ENCODE data around the gene PSME3.

DNA sequence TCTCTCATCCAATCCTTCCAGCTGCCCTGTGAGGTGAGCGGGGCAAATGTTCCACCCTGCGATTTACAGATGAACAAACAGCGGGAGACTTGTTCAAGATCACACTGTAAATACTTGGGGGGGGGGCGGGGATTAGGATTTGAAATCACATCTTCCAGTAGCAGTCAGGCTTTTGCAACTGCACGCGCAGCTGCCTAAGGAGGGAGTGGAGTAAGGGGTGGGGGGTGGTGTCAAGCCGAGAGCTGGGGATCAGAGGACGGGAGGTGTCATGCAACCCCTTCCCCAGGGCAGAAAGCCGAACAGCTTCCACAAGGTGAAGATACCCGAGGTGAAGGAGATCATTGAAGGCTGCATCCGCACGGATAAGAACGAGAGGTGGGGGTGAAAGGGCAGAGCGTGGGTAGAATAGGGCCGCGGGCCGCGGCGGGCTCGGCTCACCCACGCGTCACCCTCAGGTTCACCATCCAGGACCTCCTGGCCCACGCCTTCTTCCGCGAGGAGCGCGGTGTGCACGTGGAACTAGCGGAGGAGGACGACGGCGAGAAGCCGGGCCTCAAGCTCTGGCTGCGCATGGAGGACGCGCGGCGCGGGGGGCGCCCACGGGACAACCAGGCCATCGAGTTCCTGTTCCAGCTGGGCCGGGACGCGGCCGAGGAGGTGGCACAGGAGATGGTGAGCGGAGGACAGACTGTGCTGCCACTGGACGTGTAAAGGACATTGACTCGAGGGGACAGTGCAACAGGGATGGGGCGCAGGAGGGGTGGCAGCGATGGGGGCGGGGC, 48.2 kb upstream of the PSME3 start:
- TF ChIP-seq, protein P1, sequence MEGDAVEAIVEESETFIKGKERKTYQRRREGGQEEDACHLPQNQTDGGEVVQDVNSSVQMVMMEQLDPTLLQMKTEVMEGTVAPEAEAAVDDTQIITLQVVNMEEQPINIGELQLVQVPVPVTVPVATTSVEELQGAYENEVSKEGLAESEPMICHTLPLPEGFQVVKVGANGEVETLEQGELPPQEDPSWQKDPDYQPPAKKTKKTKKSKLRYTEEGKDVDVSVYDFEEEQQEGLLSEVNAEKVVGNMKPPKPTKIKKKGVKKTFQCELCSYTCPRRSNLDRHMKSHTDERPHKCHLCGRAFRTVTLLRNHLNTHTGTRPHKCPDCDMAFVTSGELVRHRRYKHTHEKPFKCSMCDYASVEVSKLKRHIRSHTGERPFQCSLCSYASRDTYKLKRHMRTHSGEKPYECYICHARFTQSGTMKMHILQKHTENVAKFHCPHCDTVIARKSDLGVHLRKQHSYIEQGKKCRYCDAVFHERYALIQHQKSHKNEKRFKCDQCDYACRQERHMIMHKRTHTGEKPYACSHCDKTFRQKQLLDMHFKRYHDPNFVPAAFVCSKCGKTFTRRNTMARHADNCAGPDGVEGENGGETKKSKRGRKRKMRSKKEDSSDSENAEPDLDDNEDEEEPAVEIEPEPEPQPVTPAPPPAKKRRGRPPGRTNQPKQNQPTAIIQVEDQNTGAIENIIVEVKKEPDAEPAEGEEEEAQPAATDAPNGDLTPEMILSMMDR (IDR thresholded peaks at IDR 0.05): no peak
- TF ChIP-seq POLR2A (IDR thresholded peaks at IDR 0.05): no peak
- no peak for TF ChIP-seq POLR2AphosphoS5 (IDR thresholded peaks at IDR 0.05)
